Testis (tissue), 3 donors: Measurements from ENCODE around the gene TOPBP1. TPM values are rescaled to one million over a fixed set of nuclear protein-coding genes. Genes with fewer than 3 reads are reported as not detected.

Experiments used
- DNase-seq: peaks from one replicate; pipeline ENCODE4 v3.0.0-alpha.2; 2019
- H3K27ac ChIP-seq, 2 donors: fragments of 200-600 bp; sonication (generic); one replicate each; pipeline ENCODE4 v1.5.1; 2019
- H3K27me3 ChIP-seq: fragments of 200-600 bp; sonication (generic); one replicate; pipeline ENCODE4 v1.5.1; 2019
- H3K36me3 ChIP-seq: fragments of 200-600 bp; sonication (generic); one replicate; pipeline ENCODE4 v1.5.1; 2017; ENCODE audit warnings: low read depth; ENCODE audit errors: missing control alignments
- H3K4me1 ChIP-seq: fragments of 200-600 bp; sonication (generic); one replicate; pipeline ENCODE4 v1.5.1; 2019
- H3K4me3 ChIP-seq, 2 donors: fragments of 200-600 bp; sonication (generic); one replicate each; pipeline ENCODE4 v1.5.1; 2017 to 2019
- H3K9me3 ChIP-seq: fragments of 200-600 bp; sonication (generic); one replicate; pipeline ENCODE4 v1.5.1; 2017
- CTCF ChIP-seq, 3 experiments: fragments of 450-650 bp in 2 of 3; fragments of 200-600 bp in 1 of 3; sonication (generic) in 1 of 3; IDR thresholded peaks; one replicate each; pipeline ENCODE4 v1.5.1; 2016 to 2019; ENCODE audit warnings: antibody characterized with exemption in 3 of 3, mild to moderate bottlenecking in 2 of 3, moderate library complexity in 1 of 3
- POLR2A ChIP-seq: fragments of 450-650 bp; IDR thresholded peaks from one replicate; pipeline ENCODE4 v1.6.1; 2017; ENCODE audit warnings: antibody characterized with exemption, mild to moderate bottlenecking, moderate library complexity
- WGBS, 2 donors: methylation state at CpG; one replicate each; pipeline ENCODE4 v1.1.5; 2018; 5-methylcytosine and 5-hydroxymethylcytosine counted together
- intact Hi-C: fragments of 100-400 bp; cut with DNase I; formaldehyde crosslinking; loops from one replicate; pipeline ENCODE4 v1.15.1; 2023; ENCODE audit warnings: low total_unique reads
- polyA plus RNA-seq: library from polyadenylated mRNA; stranded (reverse); fragments of 350-450 nt; fragmentation: Illumina TruSeq; extraction: RNeasy Lipid Tissue Mini Kit (QIAGEN cat#74804); gene quantifications from one replicate; pipeline ENCODE4 v1.2.3, GENCODE V29; 2014; ENCODE audit warnings: low read depth, low replicate concordance; ENCODE audit not compliant: insufficient read depth
- total RNA-seq, 2 donors: library from RNA; depleted of rRNA; stranded (reverse); fragments of >200 nt; gene quantifications; one replicate each; pipeline ENCODE4 v1.2.3, GENCODE V29; 2016

Gene TOPBP1
- total and polyA plus RNA-seq, 3 donors from 2014 or later = 40.9 to 62.6 (median 51.7) TPM

- Histone ChIP-seq H3K4me1 (no peaks in the 10 kb centered on the region), H3K36me3 (no peaks in the 10 kb centered on the region), H3K27ac (no peak overlapping the region), H3K9me3 (no peaks in the 10 kb centered on the region), H3K4me3 (no peak overlapping the region), H3K27me3 (no peaks in the 10 kb centered on the region)
- TF ChIP-seq POLR2A (no peak), CTCF (IDR thresholded peaks at IDR 0.05) (no peak)
- intact Hi-C loops = no loop called here
- 84 to 87% methylated on average over 2 of the region's 2 CpGs for WGBS, 2 donors
- DNase-seq = no peak
Measured at GRCh38 chr3:133588784-133589465, 72.8 kb downstream of the TOPBP1 start.

GRCh38 chr3:133588035-133588434, 73.7 kb downstream of the TOPBP1 start:
- H3K9me3 ChIP-seq = no peaks in the 10 kb centered on the region
- no peaks in the 10 kb centered on the region for H3K27me3 ChIP-seq
- H3K4me1 ChIP-seq = no peaks in the 10 kb centered on the region
- DNase-seq = no peak
- 82 to 94% methylated on average over 4 of the region's 4 CpGs for WGBS, 2 donors
- H3K27ac ChIP-seq = no peak overlapping the region
- no peaks in the 10 kb centered on the region for H3K36me3 ChIP-seq
- TF ChIP-seq POLR2A (no peak), CTCF (IDR thresholded peaks at IDR 0.05) (no peak)
- intact Hi-C loops = no loop called here
- H3K4me3 ChIP-seq = no peak overlapping the region

GRCh38 chr3:133583396-133583795, 78.3 kb downstream of the TOPBP1 start:
- no peaks in the 10 kb centered on the region for H3K27me3 ChIP-seq
- no peaks in the 10 kb centered on the region for H3K36me3 ChIP-seq
- TF ChIP-seq POLR2A (no peak), CTCF (IDR thresholded peaks at IDR 0.05) (no peak)
- DNase-seq = no peak
- H3K4me3 ChIP-seq = no peak overlapping the region
- intact Hi-C loops = no loop called here
- no peaks in the 10 kb centered on the region for H3K9me3 ChIP-seq
- WGBS, 2 donors = 86 to 95% methylated on average over 6 of the region's 6 CpGs
- no peaks in the 10 kb centered on the region for H3K4me1 ChIP-seq
- H3K27ac ChIP-seq = no peak overlapping the region

DNA sequence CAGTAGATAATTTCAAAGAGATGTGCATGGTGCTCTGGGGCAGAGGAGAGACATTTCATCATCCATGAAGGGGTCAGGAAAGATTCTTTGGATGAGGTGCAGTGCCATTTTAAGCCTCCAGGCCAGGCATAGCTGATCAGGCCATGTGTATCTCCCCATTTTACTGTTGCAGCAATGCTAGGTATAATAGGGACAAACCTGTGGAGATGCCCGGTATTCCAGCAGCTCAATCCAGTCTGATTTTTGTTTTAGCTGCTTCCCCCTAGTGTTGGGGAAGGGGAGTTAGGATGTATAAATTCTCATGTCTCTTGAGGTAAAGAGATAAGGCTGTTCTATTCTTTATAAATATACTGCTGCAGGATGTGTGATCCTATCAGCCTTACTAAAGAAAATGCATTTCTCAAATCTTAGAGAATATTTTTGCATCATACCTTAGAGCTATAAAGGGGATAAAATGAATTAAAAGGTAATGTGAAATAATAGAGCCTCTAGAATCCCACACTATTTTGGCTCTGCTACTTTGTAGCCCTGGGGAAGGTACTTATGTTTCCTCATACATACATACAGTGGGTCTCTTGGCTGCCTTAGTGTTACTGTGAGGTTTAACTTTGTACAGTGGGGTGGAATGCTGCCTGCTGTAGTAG, 83.1 kb downstream of the TOPBP1 start:
- no peaks in the 10 kb centered on the region for H3K36me3 ChIP-seq
- no peak overlapping the region for H3K4me3 ChIP-seq
- no peak for DNase-seq

More for the DNA sequence above, 83.1 kb downstream of the TOPBP1 start:
- TF ChIP-seq CTCF (IDR thresholded peaks at IDR 0.05) (peak in 2 of 3 experiments; percentile 12 to 37), POLR2A (no peak)
- H3K27ac ChIP-seq = no peak overlapping the region
- peaks cover 15% of the 10 kb centered on the region for H3K4me1 ChIP-seq
- no peaks in the 10 kb centered on the region for H3K27me3 ChIP-seq
- 23 to 25% methylated on average over 1 of the region's 1 CpG for WGBS, 2 donors
- intact Hi-C loops = no loop called here
- no peaks in the 10 kb centered on the region for H3K9me3 ChIP-seq
